Measurements from ENCODE around the gene CMTM6. TPM values are rescaled to one million over a fixed set of nuclear protein-coding genes. Genes with fewer than 3 reads are reported as not detected.
"Not testable (repeated sequence)": the region's sequence is repeated elsewhere in the genome, so short reads cannot be mapped to it uniquely, and the experiment has no call there.

Gene CMTM6
- total RNA-seq, 1 experiment from 2014 or later = 39.7 TPM

- H3K4me3 Mint-ChIP-seq (ENCODE audit: unreplicated experiment); POLR2A ChIA-PET; H3K9me3 Mint-ChIP-seq (ENCODE audit: unreplicated experiment); H3K27me3 Mint-ChIP-seq (ENCODE audit: insufficient read depth, unreplicated experiment); H3K27ac Mint-ChIP-seq (ENCODE audit: unreplicated experiment); CTCF ChIA-PET; H3K4me3 ChIP-seq (ENCODE audit: low read depth, low read length); H3K27me3 ChIP-seq (replicated peaks; ENCODE audit: control insufficient read depth, insufficient read depth, low read length); H3K4me1 Mint-ChIP-seq (ENCODE audit: low read depth, unreplicated experiment); BruUV-seq (replicated peaks); DNase-seq; H3K36me3 ChIP-seq (ENCODE audit: control insufficient read depth, insufficient read depth, low read length); H3K9me3 ChIP-seq: not testable (repeated sequence)
- peaks cover 26% of the 10 kb centered on the region for H3K36me3 Mint-ChIP-seq (ENCODE audit: insufficient read depth, unreplicated experiment)
- intact Hi-C loops (cut with micrococcal nuclease; ENCODE audit: unreplicated experiment) = loop anchor here (5.0 kb wide), 1 partner anchor 287 kb away; no protein-coding TSS in a partner anchor
- peaks cover 21% of the 10 kb centered on the region for H3K4me1 ChIP-seq
Observed at GRCh38 chr3:32464726-32465125, 37.9 kb downstream of the CMTM6 start.

- DNase-seq; H3K27ac Mint-ChIP-seq (ENCODE audit: unreplicated experiment); BruUV-seq (replicated peaks); H3K4me3 Mint-ChIP-seq (ENCODE audit: unreplicated experiment); H3K9me3 ChIP-seq; H3K4me1 Mint-ChIP-seq (ENCODE audit: low read depth, unreplicated experiment); H3K4me3 ChIP-seq (ENCODE audit: low read depth, low read length); H3K27me3 Mint-ChIP-seq (ENCODE audit: insufficient read depth, unreplicated experiment); CTCF ChIA-PET; H3K27me3 ChIP-seq (replicated peaks; ENCODE audit: control insufficient read depth, insufficient read depth, low read length); POLR2A ChIA-PET; H3K36me3 ChIP-seq (ENCODE audit: control insufficient read depth, insufficient read depth, low read length); H3K9me3 Mint-ChIP-seq (ENCODE audit: unreplicated experiment); intact Hi-C loops (cut with micrococcal nuclease; ENCODE audit: unreplicated experiment): not testable (repeated sequence)
- H3K36me3 Mint-ChIP-seq (ENCODE audit: insufficient read depth, unreplicated experiment) = peaks cover 18% of the 10 kb centered on the region
- H3K4me1 ChIP-seq = peaks cover 21% of the 10 kb centered on the region
Observed at GRCh38 chr3:32463415-32463814, 39.2 kb downstream of the CMTM6 start.

- H3K4me3 ChIP-seq (ENCODE audit: low read depth, low read length); H3K27me3 Mint-ChIP-seq (ENCODE audit: insufficient read depth, unreplicated experiment): not testable (repeated sequence)
Observed at GRCh38 chr3:32462191-32462986, 40.3 kb downstream of the CMTM6 start.

GRCh38 chr3:32460817-32461496 lies 41.7 kb downstream of the CMTM6 start:
- H3K36me3 ChIP-seq (ENCODE audit: control insufficient read depth, insufficient read depth, low read length); H3K27ac Mint-ChIP-seq (ENCODE audit: unreplicated experiment); H3K27me3 ChIP-seq (replicated peaks; ENCODE audit: control insufficient read depth, insufficient read depth, low read length); intact Hi-C loops (cut with micrococcal nuclease; ENCODE audit: unreplicated experiment); H3K4me1 Mint-ChIP-seq (ENCODE audit: low read depth, unreplicated experiment); H3K9me3 Mint-ChIP-seq (ENCODE audit: unreplicated experiment); CTCF ChIA-PET; H3K4me3 Mint-ChIP-seq (ENCODE audit: unreplicated experiment); DNase-seq; H3K4me3 ChIP-seq (ENCODE audit: low read depth, low read length); H3K9me3 ChIP-seq; POLR2A ChIA-PET; H3K27me3 Mint-ChIP-seq (ENCODE audit: insufficient read depth, unreplicated experiment); BruUV-seq (replicated peaks): not testable (repeated sequence)
- peaks cover 16% of the 10 kb centered on the region for H3K36me3 Mint-ChIP-seq (ENCODE audit: insufficient read depth, unreplicated experiment)
- peaks cover 21% of the 10 kb centered on the region for H3K4me1 ChIP-seq

More at GRCh38 chr3:32462191-32462986, 40.3 kb downstream of the CMTM6 start:
- H3K9me3 ChIP-seq; H3K27ac Mint-ChIP-seq (ENCODE audit: unreplicated experiment); CTCF ChIA-PET; POLR2A ChIA-PET; DNase-seq; H3K9me3 Mint-ChIP-seq (ENCODE audit: unreplicated experiment); intact Hi-C loops (cut with micrococcal nuclease; ENCODE audit: unreplicated experiment); H3K27me3 ChIP-seq (replicated peaks; ENCODE audit: control insufficient read depth, insufficient read depth, low read length); BruUV-seq (replicated peaks); H3K36me3 ChIP-seq (ENCODE audit: control insufficient read depth, insufficient read depth, low read length); H3K4me3 Mint-ChIP-seq (ENCODE audit: unreplicated experiment); H3K4me1 Mint-ChIP-seq (ENCODE audit: low read depth, unreplicated experiment): not testable (repeated sequence)
- H3K36me3 Mint-ChIP-seq (ENCODE audit: insufficient read depth, unreplicated experiment) = peaks cover 21% of the 10 kb centered on the region
- H3K4me1 ChIP-seq = peaks cover 21% of the 10 kb centered on the region
